ENCODE measurements around the gene DIP2C. TPM values are rescaled to one million over a fixed set of nuclear protein-coding genes. Genes with fewer than 3 reads are reported as not detected.

Gene DIP2C
- polyA plus RNA-seq, 3 donors: 0.11 TPM; not detected in 2

DNA sequence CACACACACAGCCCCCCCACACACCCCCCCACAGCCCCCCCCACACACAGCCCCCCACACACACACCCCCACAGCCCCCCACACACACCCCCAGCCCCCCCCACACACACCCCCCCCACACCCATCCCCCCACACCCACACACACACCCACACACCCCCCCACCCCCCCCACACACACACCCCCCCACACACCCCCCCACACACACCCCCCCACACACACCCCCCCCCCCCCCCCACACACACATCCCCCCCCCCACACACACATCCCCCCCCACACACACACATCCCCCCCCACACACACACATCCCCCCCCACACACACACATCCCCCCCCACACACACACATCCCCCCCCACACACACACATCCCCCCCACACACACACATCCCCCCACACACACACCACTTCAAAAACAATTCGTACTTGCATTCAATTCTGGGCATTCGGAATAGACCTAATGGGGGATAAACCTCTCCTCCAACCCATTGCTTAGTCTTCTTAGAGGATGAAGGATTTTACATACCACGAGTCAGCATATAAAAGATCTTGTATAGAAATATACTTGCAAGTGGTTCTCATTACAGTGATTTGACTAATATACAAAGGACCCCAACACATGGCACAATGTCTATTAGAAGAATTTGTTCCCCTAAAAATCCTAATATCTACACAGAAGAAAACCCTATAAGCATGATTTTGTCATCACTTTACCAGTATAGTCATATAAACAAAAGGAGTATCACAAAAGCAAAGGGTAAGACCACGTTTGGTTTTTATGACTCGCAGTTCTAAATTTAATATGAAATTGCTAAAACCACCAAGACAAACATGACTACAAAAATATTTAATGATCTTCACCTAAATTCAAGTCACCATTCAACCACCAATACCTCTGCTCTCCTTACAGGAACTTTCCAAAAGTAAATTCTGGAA lies 80.9 kb downstream of the DIP2C start:
- Histone ChIP-seq H3K9me3 (replicated peaks in 1 of 2; ENCODE audit: control insufficient read depth in 1 of 2, insufficient read depth in 1 of 2, low read length in 2 of 2) (no peaks in the 10 kb centered on the region), H4K20me1 (ENCODE audit: insufficient read depth, low read length) (no peaks in the 10 kb centered on the region), H3K4me3 (replicated peaks in 1 of 3; ENCODE audit: low read depth in 2 of 3, low read length in 3 of 3) (no peak overlapping the region), H3K4me2 (replicated peaks; ENCODE audit: extremely low read depth, low read length, poor library complexity, severe bottlenecking) (no peak overlapping the region), H3K36me3 (replicated peaks in 1 of 2; ENCODE audit: control insufficient read depth in 1 of 2, insufficient read depth in 2 of 2, low read length in 2 of 2) (no peaks in the 10 kb centered on the region), H3K4me1 (ENCODE audit: control insufficient read depth in 1 of 2, insufficient read depth in 2 of 2, low read length in 2 of 2) (no peaks in the 10 kb centered on the region), H3K9ac (ENCODE audit: insufficient read depth, low read length, poor library complexity, severe bottlenecking) (no peak overlapping the region), H3K27me3 (ENCODE audit: control insufficient read depth in 2 of 2, insufficient read depth in 2 of 2, low read length in 2 of 2) (peaks cover 0 to 8% of the 10 kb centered on the region in 2 donors), H3K79me2 (ENCODE audit: insufficient read depth, low read length) (no peaks in the 10 kb centered on the region), H3K27ac (ENCODE audit: low read depth in 1 of 2, low read length in 2 of 2) (no peak overlapping the region), H2AFZ (ENCODE audit: insufficient read depth, low read depth, low read length, poor library complexity, severe bottlenecking) (no peak overlapping the region)
- intact Hi-C loops (cut with micrococcal nuclease): no loop called here
- H3K36me3 Mint-ChIP-seq: no peaks in the 10 kb centered on the region
- peaks cover 0 to 4% (median 0%) of the 10 kb centered on the region in 7 donors for H3K9me3 Mint-ChIP-seq
- no peak for DNase-seq
- TF ChIP-seq, protein P1, sequence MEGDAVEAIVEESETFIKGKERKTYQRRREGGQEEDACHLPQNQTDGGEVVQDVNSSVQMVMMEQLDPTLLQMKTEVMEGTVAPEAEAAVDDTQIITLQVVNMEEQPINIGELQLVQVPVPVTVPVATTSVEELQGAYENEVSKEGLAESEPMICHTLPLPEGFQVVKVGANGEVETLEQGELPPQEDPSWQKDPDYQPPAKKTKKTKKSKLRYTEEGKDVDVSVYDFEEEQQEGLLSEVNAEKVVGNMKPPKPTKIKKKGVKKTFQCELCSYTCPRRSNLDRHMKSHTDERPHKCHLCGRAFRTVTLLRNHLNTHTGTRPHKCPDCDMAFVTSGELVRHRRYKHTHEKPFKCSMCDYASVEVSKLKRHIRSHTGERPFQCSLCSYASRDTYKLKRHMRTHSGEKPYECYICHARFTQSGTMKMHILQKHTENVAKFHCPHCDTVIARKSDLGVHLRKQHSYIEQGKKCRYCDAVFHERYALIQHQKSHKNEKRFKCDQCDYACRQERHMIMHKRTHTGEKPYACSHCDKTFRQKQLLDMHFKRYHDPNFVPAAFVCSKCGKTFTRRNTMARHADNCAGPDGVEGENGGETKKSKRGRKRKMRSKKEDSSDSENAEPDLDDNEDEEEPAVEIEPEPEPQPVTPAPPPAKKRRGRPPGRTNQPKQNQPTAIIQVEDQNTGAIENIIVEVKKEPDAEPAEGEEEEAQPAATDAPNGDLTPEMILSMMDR (IDR thresholded peaks at IDR 0.05): no peak
- H3K4me3 Mint-ChIP-seq: no peak overlapping the region
- H3K4me1 Mint-ChIP-seq: no peaks in the 10 kb centered on the region
- H3K27ac Mint-ChIP-seq: no peak overlapping the region
- H3K27me3 Mint-ChIP-seq (ENCODE audit: low read depth in 3 of 3): peaks cover 15 to 41% (median 19%) of the 10 kb centered on the region in 3 donors
- WGBS (ENCODE audit: insufficient coverage): no CpG with 5 or more reads among the region's 5 CpGs

DNA sequence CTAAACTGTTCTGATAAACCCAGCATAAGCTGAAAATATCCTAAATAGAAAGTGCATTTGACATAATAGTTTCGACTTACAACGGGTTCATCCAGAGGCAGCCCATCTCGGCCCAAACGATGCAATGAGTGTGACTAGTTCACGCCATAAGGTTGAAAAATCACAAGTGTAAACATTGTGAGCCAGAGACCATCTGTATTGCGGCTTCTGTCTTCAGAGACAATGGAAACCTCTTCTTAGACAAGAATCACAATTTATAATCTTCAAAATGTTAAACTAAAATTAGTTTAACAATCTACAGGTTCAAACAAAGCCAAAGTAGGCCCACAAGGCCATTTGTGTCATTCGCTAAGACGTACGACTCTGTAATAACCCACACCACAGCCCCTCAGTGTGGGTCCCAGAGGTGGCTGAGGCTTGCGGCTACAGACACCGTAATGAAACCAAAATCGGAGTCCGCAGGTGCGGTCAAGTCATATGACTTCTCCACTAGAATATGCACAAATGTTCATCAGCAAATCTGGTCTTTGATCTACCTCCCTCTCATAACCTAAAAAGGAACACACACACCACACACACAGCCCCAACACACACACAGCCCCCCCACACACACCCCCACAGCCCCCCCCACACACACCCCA lies 81.8 kb downstream of the DIP2C start:
- H3K4me3 ChIP-seq (replicated peaks in 1 of 3; ENCODE audit: low read depth in 2 of 3, low read length in 3 of 3): no peak overlapping the region
- Mint-ChIP-seq H3K27me3 (ENCODE audit: low read depth in 3 of 3) (peaks cover 15 to 37% (median 16%) of the 10 kb centered on the region in 3 donors), H3K4me1 (no peaks in the 10 kb centered on the region), H3K4me3 (no peak overlapping the region), H3K36me3 (no peaks in the 10 kb centered on the region), H3K9me3 (peaks cover 0 to 4% (median 0%) of the 10 kb centered on the region in 7 donors), H3K27ac (no peak overlapping the region)
- H2AFZ ChIP-seq (ENCODE audit: insufficient read depth, low read depth, low read length, poor library complexity, severe bottlenecking): no peak overlapping the region
- intact Hi-C loops (cut with micrococcal nuclease): no loop called here
- 94% methylated on average over 12 of the region's 14 CpGs for WGBS (ENCODE audit: insufficient coverage)
- DNase-seq: no peak
- no peaks in the 10 kb centered on the region for H3K36me3 ChIP-seq (replicated peaks in 1 of 2; ENCODE audit: control insufficient read depth in 1 of 2, insufficient read depth in 2 of 2, low read length in 2 of 2)
- no peaks in the 10 kb centered on the region for H3K4me1 ChIP-seq (ENCODE audit: control insufficient read depth in 1 of 2, insufficient read depth in 2 of 2, low read length in 2 of 2)
- H4K20me1 ChIP-seq (ENCODE audit: insufficient read depth, low read length): no peaks in the 10 kb centered on the region
- H3K9me3 ChIP-seq (replicated peaks in 1 of 2; ENCODE audit: control insufficient read depth in 1 of 2, insufficient read depth in 1 of 2, low read length in 2 of 2): no peaks in the 10 kb centered on the region
- no peak overlapping the region for H3K4me2 ChIP-seq (replicated peaks; ENCODE audit: extremely low read depth, low read length, poor library complexity, severe bottlenecking)
- H3K27me3 ChIP-seq (ENCODE audit: control insufficient read depth in 2 of 2, insufficient read depth in 2 of 2, low read length in 2 of 2): peaks cover 0 to 6% of the 10 kb centered on the region in 2 donors
- H3K27ac ChIP-seq (ENCODE audit: low read depth in 1 of 2, low read length in 2 of 2): no peak overlapping the region
- H3K9ac ChIP-seq (ENCODE audit: insufficient read depth, low read length, poor library complexity, severe bottlenecking): no peak overlapping the region
- TF ChIP-seq, protein P1 (IDR thresholded peaks at IDR 0.05): no peak
- no peaks in the 10 kb centered on the region for H3K79me2 ChIP-seq (ENCODE audit: insufficient read depth, low read length)

Data from CD14-positive monocyte (primary cell).